Endothelial cell of umbilical vein (primary cell): ENCODE results near the gene MMP11. TPM values are rescaled to one million over a fixed set of nuclear protein-coding genes. Genes with fewer than 3 reads are reported as not detected.

Experiments used
- BruUV-seq: library from RNA; stranded (reverse); fragments of 400-500 nt; replicated peaks from 2 replicates; lab custom pipeline; 2021; lab: Mats Ljungman, UMichigan
- CTCF ChIA-PET: fragments of 300-600, 350-600 bp; sonication (Branson Sonifier 250); formaldehyde crosslinking; loops from one replicate; lab custom pipeline; 2021; ENCODE audit warnings: antibody characterized with exemption, inconsistent platforms; lab: Charles Lee
- POLR2A ChIA-PET: fragments of 300-600, 350-600 bp; sonication (Branson Sonifier 250); formaldehyde crosslinking; loops from one replicate; lab custom pipeline; 2021; ENCODE audit warnings: antibody characterized with exemption, inconsistent platforms; lab: Charles Lee
- DNase-seq: peaks from one replicate; pipeline ENCODE4 v3.0.0-alpha.2; 2011; ENCODE audit warnings: low read depth, low spot score
- FAIRE-seq: peaks from 2 replicates; lab custom pipeline; 2011; peaks lifted over from hg19 to GRCh38; lab: Jason Lieb, UNC
- H2AFZ ChIP-seq: 2 replicates; pipeline ENCODE4 v1.6.0; 2012; ENCODE audit warnings: low read depth, low read length, control low read depth, inconsistent platforms
- H3K27ac ChIP-seq: 2 replicates; pipeline ENCODE4 v1.5.1; 2011; ENCODE audit warnings: low read depth, mild to moderate bottlenecking, control low read depth, low read length, moderate library complexity; ENCODE audit not compliant: insufficient read depth
- H3K27me3 ChIP-seq, 2 experiments: 2 replicates each; pipeline versions ENCODE4 v1.6.0 to v1.6.1; 2011; ENCODE audit warnings: low read length in 2 of 2, mixed read lengths in 1 of 2; ENCODE audit not compliant: control insufficient read depth in 2 of 2, insufficient read depth in 2 of 2
- H3K36me3 ChIP-seq, 2 experiments: 2 replicates in 1 of 2; 3 replicates in 1 of 2; pipeline ENCODE4 v1.5.1; 2011; ENCODE audit warnings: low read length in 2 of 2, mild to moderate bottlenecking in 1 of 2, moderate library complexity in 1 of 2; ENCODE audit not compliant: control insufficient read depth in 2 of 2, insufficient read depth in 2 of 2; ENCODE audit errors: extremely low read depth in 1 of 2
- H3K4me1 ChIP-seq: 3 replicates; pipeline ENCODE4 v1.5.1; 2011; ENCODE audit warnings: mild to moderate bottlenecking, low read length; ENCODE audit not compliant: control insufficient read depth, insufficient read depth; ENCODE audit errors: extremely low read depth
- H3K4me2 ChIP-seq: 2 replicates; pipeline ENCODE4 v1.6.1; 2011; ENCODE audit warnings: low read length, control low read depth, mixed read lengths; ENCODE audit not compliant: insufficient read depth
- H3K4me3 ChIP-seq, 3 experiments: fragments of 200-600 bp in 1 of 3; sonication (generic), shearing (Covaris generic) in 1 of 3; replicated peaks in 1 of 3; 2 replicates each; pipeline ENCODE4 v1.5.1; 2011 to 2016; ENCODE audit warnings: control low read depth in 3 of 3, low read length in 3 of 3, mild to moderate bottlenecking in 2 of 3, inconsistent platforms in 1 of 3, low read depth in 1 of 3, moderate library complexity in 1 of 3; ENCODE audit not compliant: insufficient read depth in 1 of 3
- H3K79me2 ChIP-seq: 2 replicates; pipeline ENCODE4 v1.6.0; 2012; ENCODE audit warnings: low read length, inconsistent platforms; ENCODE audit not compliant: control insufficient read depth, insufficient read depth
- H3K9ac ChIP-seq: replicated peaks from 2 replicates; pipeline ENCODE3; 2011; ENCODE audit warnings: low read length, control low read depth; ENCODE audit not compliant: insufficient read depth; ENCODE audit errors: extremely low read depth
- H3K9me1 ChIP-seq: replicated peaks from 3 replicates; pipeline ENCODE4 v1.6.0; 2011; ENCODE audit warnings: mild to moderate bottlenecking, low read length; ENCODE audit not compliant: control insufficient read depth, insufficient read depth; ENCODE audit errors: extremely low read depth
- H3K9me3 ChIP-seq: replicated peaks from 2 replicates; pipeline ENCODE4 v1.5.1; 2012; ENCODE audit warnings: low read length, inconsistent platforms; ENCODE audit not compliant: control insufficient read depth, insufficient read depth
- H4K20me1 ChIP-seq: replicated peaks from 2 replicates; pipeline ENCODE3; 2011; ENCODE audit warnings: mild to moderate bottlenecking, low read length; ENCODE audit not compliant: control insufficient read depth, insufficient read depth; ENCODE audit errors: extremely low read depth
- CTCF ChIP-seq, 2 donors: IDR thresholded peaks; 1 replicate in 1 of 2; 2 replicates in 1 of 2; pipeline ENCODE4 v1.5.1; 2011; ENCODE audit warnings: low read length in 2 of 2, mild to moderate bottlenecking in 2 of 2, moderate library complexity in 2 of 2, control low read depth in 1 of 2, inconsistent platforms in 1 of 2, low read depth in 1 of 2; ENCODE audit not compliant: insufficient read depth in 1 of 2; ENCODE audit errors: extremely low read depth in 1 of 2
- EZH2 ChIP-seq: IDR thresholded peaks from 2 replicates; pipeline ENCODE4 v1.6.1; 2012; ENCODE audit warnings: borderline replicate concordance, low read depth, mild to moderate bottlenecking, moderate library complexity, low read length, inconsistent platforms; ENCODE audit not compliant: severe bottlenecking
- FOS ChIP-seq: IDR thresholded peaks from 2 replicates; pipeline ENCODE4 v1.6.1; 2011; ENCODE audit warnings: mild to moderate bottlenecking, low read length, moderate library complexity, borderline replicate concordance; ENCODE audit not compliant: insufficient read depth
- JUN ChIP-seq: IDR thresholded peaks from 2 replicates; pipeline ENCODE4 v1.6.1; 2011; ENCODE audit warnings: borderline replicate concordance, low read depth; ENCODE audit not compliant: insufficient read length, insufficient read depth
- MYC ChIP-seq: IDR thresholded peaks from one replicate; pipeline ENCODE4 v1.6.1; 2011; ENCODE audit warnings: mild to moderate bottlenecking, low read depth, low read length
- POLR2AphosphoS5 ChIP-seq: IDR thresholded peaks from 2 replicates; pipeline ENCODE4 v1.6.1; 2012; ENCODE audit warnings: low read depth, mild to moderate bottlenecking, control low read depth, low read length, moderate library complexity; ENCODE audit not compliant: insufficient read depth
- dilution Hi-C: fragments of 300-500 bp; cut with MboI; formaldehyde crosslinking; loops from one replicate; pipeline ENCODE4 v1.15.0; 2019; ENCODE audit warnings: low sequenced_read_pairs; ENCODE audit not compliant: extremely low pct_ligation_motif_present
- intact Hi-C: fragments of 100-400 bp; cut with micrococcal nuclease; formaldehyde crosslinking; loops from one replicate; pipeline ENCODE4 v1.10.0; 2022
- polyA plus RNA-seq, 4 experiments: library from polyadenylated mRNA; depleted of rRNA in 3 of 4; stranded (reverse) in 3 of 4; unstranded in 1 of 4; fragments of >200 nt; gene quantifications; 2 replicates each; pipeline versions ENCODE4 v1.2.1 to v1.2.3, GENCODE V29; 2011 to 2012; ENCODE audit warnings: missing spikeins in 1 of 4
- total RNA-seq: library from RNA; stranded (reverse); gene quantifications from 2 replicates; pipeline ENCODE4 v1.2.3, GENCODE V29; 2021

The MMP11 gene
- total and polyA plus RNA-seq, 2 donors (not counting 3 experiments of a cell fraction or from before 2014, with no cell fraction given): 10.3 to 16.9 TPM

GRCh38 chr22:23752750-23753149, 19.9 kb upstream of the MMP11 start:
- no peak for TF ChIP-seq FOS
- no peak overlapping the region for H3K4me2 ChIP-seq
- ChIA-PET CTCF (no interaction called here), POLR2A (no interaction called here)
- no peak overlapping the region for H3K4me3 ChIP-seq
- no peak for DNase-seq
- H3K79me2 ChIP-seq: no peaks in the 10 kb centered on the region
- no peaks in the 10 kb centered on the region for H3K9me3 ChIP-seq
- intact Hi-C loops: no loop called here
- FAIRE-seq: no peak
- H3K9me1 ChIP-seq: no peaks in the 10 kb centered on the region
- no peaks in the 10 kb centered on the region for H3K27me3 ChIP-seq
- no peaks in the 10 kb centered on the region for H4K20me1 ChIP-seq
- no peak overlapping the region for H3K27ac ChIP-seq
- no peaks in the 10 kb centered on the region for H3K36me3 ChIP-seq
- H2AFZ ChIP-seq: no peak overlapping the region
- dilution Hi-C loops: no loop called here
- H3K4me1 ChIP-seq: peaks cover 10% of the 10 kb centered on the region
- no peak overlapping the region for H3K9ac ChIP-seq
- BruUV-seq: no TSS peak

GRCh38 chr22:23753385-23753784, 19.3 kb upstream of the MMP11 start:
- BruUV-seq: no TSS peak
- CTCF ChIA-PET: interaction anchor here (0.8 kb wide), 1 partner anchor 8 kb away, joined by 3 read pairs; no protein-coding TSS in a partner anchor

More at GRCh38 chr22:23753385-23753784, 19.3 kb upstream of the MMP11 start:
- Histone ChIP-seq H2AFZ (no peak overlapping the region), H3K27ac (no peak overlapping the region), H3K27me3 (no peaks in the 10 kb centered on the region), H3K9me3 (no peaks in the 10 kb centered on the region), H3K79me2 (no peaks in the 10 kb centered on the region), H3K4me3 (no peak overlapping the region), H4K20me1 (no peaks in the 10 kb centered on the region), H3K9ac (no peak overlapping the region), H3K36me3 (no peaks in the 10 kb centered on the region), H3K9me1 (no peaks in the 10 kb centered on the region), H3K4me2 (no peak overlapping the region), H3K4me1 (peaks cover 10% of the 10 kb centered on the region)
- TF ChIP-seq POLR2AphosphoS5 (no peak), JUN (no peak), CTCF (IDR thresholded peaks at IDR 0.05; ENCODE audit: extremely low read depth in 1 of 2, insufficient read depth in 1 of 2, low read depth in 1 of 2, low read length in 2 of 2) (no peak), EZH2 (no peak), MYC (no peak)
- dilution Hi-C loops (no loop called here), intact Hi-C loops (no loop called here)
- POLR2A ChIA-PET: no interaction called here
- no peak for DNase-seq
- FAIRE-seq: no peak
